Measurements from ENCODE around the gene PARD3.

PARD3 gene

DNA sequence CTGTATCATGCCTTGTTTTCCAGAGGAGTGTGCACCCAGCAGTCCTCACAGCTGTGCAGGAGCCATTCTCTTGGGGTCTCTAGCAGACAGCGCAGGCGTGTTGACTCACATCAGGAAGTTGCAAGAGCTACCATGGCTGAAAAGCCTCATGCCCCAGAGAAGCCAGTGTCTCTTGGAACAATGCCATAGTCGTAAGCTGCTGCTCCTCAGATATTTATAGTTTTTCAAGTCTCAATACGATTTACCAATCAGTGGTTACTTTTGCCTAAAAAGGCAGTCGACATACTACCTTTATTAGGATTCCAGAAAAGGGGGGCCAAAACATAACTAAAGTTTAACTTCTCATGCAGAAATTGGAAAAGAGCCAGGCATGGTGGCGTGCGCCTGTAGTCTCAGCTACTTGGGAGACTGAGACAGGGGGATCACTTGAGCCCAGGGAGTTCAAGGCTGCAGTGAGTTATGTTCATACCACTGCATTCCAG is 407.7 kb downstream of the PARD3 start:
- Histone ChIP-seq H3K4me2 (ENCODE audit: low read length) (no peak overlapping the region), H3K27me3 (ENCODE audit: control insufficient read depth, low read length) (no peaks in the 10 kb centered on the region), H3K9me2 (replicated peaks; ENCODE audit: control insufficient read depth, low read length) (no peaks in the 10 kb centered on the region), H3K9me3 (ENCODE audit: control insufficient read depth, insufficient read depth, low read length) (no peaks in the 10 kb centered on the region), H3K36me3 (ENCODE audit: control insufficient read depth, low read length) (no peaks in the 10 kb centered on the region), H3K4me1 (ENCODE audit: control insufficient read depth, low read length) (no peaks in the 10 kb centered on the region), H3F3A (ENCODE audit: control insufficient read depth, insufficient read depth) (no peaks in the 10 kb centered on the region), H4K20me1 (ENCODE audit: control insufficient read depth, insufficient read depth, low read depth, low read length) (no peaks in the 10 kb centered on the region), H3K79me2 (ENCODE audit: control insufficient read depth, low read length) (no peaks in the 10 kb centered on the region), H3K27ac (ENCODE audit: low read depth, low read length) (no peak overlapping the region), H3K4me3 (ENCODE audit: low read length) (no peak overlapping the region)
- TF ChIP-seq EZH2phosphoT487 (IDR thresholded peaks at IDR 0.05; ENCODE audit: borderline replicate concordance, low read length) (no peak), CTCF (IDR thresholded peaks at IDR 0.05; ENCODE audit: low read depth, low read length, poor library complexity, severe bottlenecking) (no peak)

- Histone ChIP-seq H3K36me3 (ENCODE audit: control insufficient read depth, low read length) (no peaks in the 10 kb centered on the region), H3K9me3 (ENCODE audit: control insufficient read depth, insufficient read depth, low read length) (no peaks in the 10 kb centered on the region), H4K20me1 (ENCODE audit: control insufficient read depth, insufficient read depth, low read depth, low read length) (no peaks in the 10 kb centered on the region), H3K79me2 (ENCODE audit: control insufficient read depth, low read length) (no peaks in the 10 kb centered on the region), H3K4me1 (ENCODE audit: control insufficient read depth, low read length) (no peaks in the 10 kb centered on the region), H3K9me2 (replicated peaks; ENCODE audit: control insufficient read depth, low read length) (no peaks in the 10 kb centered on the region), H3K4me3 (ENCODE audit: low read length) (no peak overlapping the region), H3K4me2 (ENCODE audit: low read length) (no peak overlapping the region), H3K27ac (ENCODE audit: low read depth, low read length) (no peak overlapping the region), H3K27me3 (ENCODE audit: control insufficient read depth, low read length) (no peaks in the 10 kb centered on the region), H3F3A (ENCODE audit: control insufficient read depth, insufficient read depth) (no peaks in the 10 kb centered on the region)
- TF ChIP-seq EZH2phosphoT487 (IDR thresholded peaks at IDR 0.05; ENCODE audit: borderline replicate concordance, low read length) = no peak
- no peak for TF ChIP-seq CTCF (IDR thresholded peaks at IDR 0.05; ENCODE audit: low read depth, low read length, poor library complexity, severe bottlenecking)
Measured at GRCh38 chr10:34406463-34407323, 408.4 kb downstream of the PARD3 start.

DNA sequence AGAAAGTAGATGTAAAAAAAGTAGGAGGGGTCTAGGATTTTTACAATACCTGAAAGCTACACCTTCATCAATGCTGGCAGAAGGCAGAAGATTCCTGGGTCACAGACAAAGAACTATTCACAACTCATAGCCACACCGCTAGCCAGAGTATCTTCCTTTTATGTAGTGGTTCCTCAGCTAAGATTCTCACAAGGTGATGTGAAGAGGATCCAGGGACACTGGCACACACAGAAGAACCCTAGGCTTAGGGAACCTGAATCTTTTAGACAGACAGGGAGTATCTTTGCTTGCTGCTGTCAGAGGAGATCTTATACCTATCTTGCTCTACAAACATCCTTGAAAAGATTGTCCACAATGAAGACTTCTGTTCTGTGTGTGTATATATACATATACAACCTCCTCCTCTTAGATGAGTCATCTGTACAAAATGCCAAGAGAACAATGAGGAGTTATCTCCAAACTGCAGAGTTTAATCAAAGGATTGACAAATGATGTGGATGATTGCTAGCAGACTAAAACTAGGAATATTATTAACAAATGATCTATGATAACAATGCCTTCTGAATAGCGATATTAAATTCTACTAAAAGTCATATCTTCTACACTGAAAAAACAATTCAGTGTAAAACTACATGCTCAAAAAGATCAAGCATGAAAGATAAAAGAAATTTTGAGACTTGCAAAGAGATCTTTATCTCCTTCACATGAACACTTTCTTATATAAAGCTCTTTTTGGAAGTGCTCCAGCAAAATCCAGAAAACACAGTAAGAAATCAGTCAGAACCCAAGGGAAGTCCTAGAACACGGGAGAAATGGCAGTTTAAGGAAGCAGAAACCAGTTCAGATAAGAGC is 409.3 kb downstream of the PARD3 start:
- no peaks in the 10 kb centered on the region for H3K79me2 ChIP-seq (ENCODE audit: control insufficient read depth, low read length)

More for the DNA sequence above, 409.3 kb downstream of the PARD3 start:
- TF ChIP-seq EZH2phosphoT487 (IDR thresholded peaks at IDR 0.05; ENCODE audit: borderline replicate concordance, low read length) (no peak), CTCF (IDR thresholded peaks at IDR 0.05; ENCODE audit: low read depth, low read length, poor library complexity, severe bottlenecking) (no peak)
- Histone ChIP-seq H3K36me3 (ENCODE audit: control insufficient read depth, low read length) (no peaks in the 10 kb centered on the region), H3K9me2 (replicated peaks; ENCODE audit: control insufficient read depth, low read length) (no peaks in the 10 kb centered on the region), H3K27ac (ENCODE audit: low read depth, low read length) (no peak overlapping the region), H3K27me3 (ENCODE audit: control insufficient read depth, low read length) (no peaks in the 10 kb centered on the region), H3K9me3 (ENCODE audit: control insufficient read depth, insufficient read depth, low read length) (no peaks in the 10 kb centered on the region), H3K4me1 (ENCODE audit: control insufficient read depth, low read length) (no peaks in the 10 kb centered on the region), H3K4me3 (ENCODE audit: low read length) (no peak overlapping the region), H3K4me2 (ENCODE audit: low read length) (no peak overlapping the region), H4K20me1 (ENCODE audit: control insufficient read depth, insufficient read depth, low read depth, low read length) (no peaks in the 10 kb centered on the region), H3F3A (ENCODE audit: control insufficient read depth, insufficient read depth) (no peaks in the 10 kb centered on the region)
